Neural progenitor cell (in vitro differentiated cells): ENCODE measurements around the gene NACAD. TPM values are rescaled to one million over a fixed set of nuclear protein-coding genes. Genes with fewer than 3 reads are reported as not detected.

ENCODE experiments used
- DNase-seq: peaks from one replicate; pipeline ENCODE4 v3.0.0-alpha.2; 2016; ENCODE audit warnings: low spot score
- H2AFZ ChIP-seq: fragments of 200-600 bp; sonication (generic); replicated peaks from 2 replicates; pipeline ENCODE4 v1.6.1; 2016; ENCODE audit warnings: antibody characterized with exemption
- H3F3A ChIP-seq: fragments of 200-600 bp; sonication (generic); 2 replicates; pipeline ENCODE4 v1.6.1; 2016; ENCODE audit warnings: antibody characterized with exemption, low read depth
- H3K27ac ChIP-seq: fragments of 200-600 bp; sonication (generic); 2 replicates; pipeline ENCODE4 v1.5.1; 2016; ENCODE audit warnings: mild to moderate bottlenecking
- H3K27me3 ChIP-seq: fragments of 200-600 bp; sonication (generic); 2 replicates; pipeline ENCODE4 v1.6.1; 2016; ENCODE audit warnings: mild to moderate bottlenecking, moderate library complexity
- H3K36me3 ChIP-seq: fragments of 200-600 bp; sonication (generic); 2 replicates; pipeline ENCODE4 v1.5.1; 2016
- H3K4me1 ChIP-seq: fragments of 200-600 bp; sonication (generic); 2 replicates; pipeline ENCODE4 v1.6.1; 2016; ENCODE audit warnings: mixed run types
- H3K4me2 ChIP-seq: fragments of 200-600 bp; sonication (generic); 2 replicates; pipeline ENCODE4 v1.6.1; 2016
- H3K4me3 ChIP-seq: fragments of 200-600 bp; sonication (generic); 2 replicates; pipeline ENCODE4 v1.5.1; 2016
- H3K79me2 ChIP-seq: fragments of 200-600 bp; sonication (generic); 2 replicates; pipeline ENCODE4 v1.6.1; 2016; ENCODE audit warnings: low read depth
- H3K9ac ChIP-seq: fragments of 200-600 bp; sonication (generic); 2 replicates; pipeline ENCODE4 v1.6.1; 2016
- H3K9me3 ChIP-seq: fragments of 200-600 bp; sonication (generic); 2 replicates; pipeline ENCODE4 v1.5.1; 2016; ENCODE audit warnings: low read depth
- H4K20me1 ChIP-seq: fragments of 200-600 bp; sonication (generic); 2 replicates; pipeline ENCODE4 v1.6.1; 2016; ENCODE audit warnings: low read depth
- H3K27ac Mint-ChIP-seq: 3 replicates; pipeline ENCODE4 v1.8.0; 2021; ENCODE audit warnings: mixed read lengths
- H3K27me3 Mint-ChIP-seq: 2 replicates; pipeline ENCODE4 v1.8.0; 2022; ENCODE audit warnings: low read depth, mild to moderate bottlenecking, inconsistent platforms, moderate library complexity, mixed read lengths; ENCODE audit not compliant: insufficient read depth
- H3K36me3 Mint-ChIP-seq: 3 replicates; pipeline ENCODE4 v1.8.0; 2021; ENCODE audit warnings: mixed read lengths
- H3K4me1 Mint-ChIP-seq: 3 replicates; pipeline ENCODE4 v1.8.0; 2021; ENCODE audit warnings: mixed read lengths
- H3K4me3 Mint-ChIP-seq: 3 replicates; pipeline ENCODE4 v1.8.0; 2021; ENCODE audit warnings: mild to moderate bottlenecking, moderate library complexity, mixed read lengths
- H3K9me3 Mint-ChIP-seq: 3 replicates; pipeline ENCODE4 v1.8.0; 2020; ENCODE audit warnings: mixed read lengths
- EZH2 ChIP-seq: fragments of 200-600 bp; sonication (generic); IDR thresholded peaks from 2 replicates; pipeline ENCODE4 v1.6.1; 2017; ENCODE audit warnings: antibody characterized with exemption, mild to moderate bottlenecking, moderate library complexity
- EZH2phosphoT487 ChIP-seq: fragments of 200-600 bp; sonication (generic); IDR thresholded peaks from 2 replicates; pipeline ENCODE4 v1.6.1; 2017; ENCODE audit warnings: antibody characterized with exemption
- small RNA-seq: library from RNA; depleted of rRNA; stranded (forward); fragments of <200 nt; gene quantifications from one replicate; pipeline ENCODE3, GENCODE V24; 2015
- total RNA-seq: library from RNA; depleted of rRNA; stranded (reverse); fragments of >200 nt; gene quantifications from 2 replicates; pipeline ENCODE4 v1.2.3, GENCODE V29; 2015; ENCODE audit warnings: low replicate concordance
- TF ChIP-seq, protein P1 (sequence below): fragments of 200-600 bp; sonication (generic); IDR thresholded peaks from 2 replicates; pipeline ENCODE4 v1.5.1; 2017; ENCODE audit warnings: antibody characterized with exemption, mild to moderate bottlenecking

NACAD gene
- total RNA-seq, 1 donor from 2014 or later, result 0.39 TPM

DNA sequence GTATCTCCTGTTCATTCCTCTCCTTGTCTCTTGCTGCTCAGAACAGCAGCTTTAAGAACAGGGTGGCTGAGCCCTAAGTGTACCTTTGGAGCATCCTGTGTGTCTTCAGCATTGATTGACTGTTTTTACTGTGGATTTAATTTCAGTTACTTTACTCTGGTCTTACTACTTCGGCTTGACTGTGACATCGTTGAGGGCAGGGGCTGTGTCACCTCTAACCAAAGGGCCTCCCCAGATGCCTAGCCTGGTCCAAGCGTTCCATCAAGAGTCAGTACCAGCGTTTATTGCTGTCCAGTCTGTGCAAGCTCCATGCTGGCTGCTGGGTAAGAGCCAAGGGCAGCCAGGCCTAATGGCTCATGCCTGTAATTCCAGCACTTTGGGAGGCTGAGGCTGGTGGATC, 56.3 kb downstream of the NACAD start:
- Mint-ChIP-seq H3K27me3 (no peaks in the 10 kb centered on the region), H3K4me3 (no peak overlapping the region), H3K4me1 (peaks cover 14% of the 10 kb centered on the region), H3K27ac (no peak overlapping the region), H3K9me3 (no peaks in the 10 kb centered on the region), H3K36me3 (peaks cover 3% of the 10 kb centered on the region)
- Histone ChIP-seq H3K36me3 (no peaks in the 10 kb centered on the region), H3K79me2 (peaks cover 92% of the 10 kb centered on the region), H2AFZ (no peak overlapping the region), H3K4me2 (no peak overlapping the region), H3K4me1 (peaks cover 45% of the 10 kb centered on the region), H4K20me1 (peaks cover 18% of the 10 kb centered on the region), H3K9me3 (no peaks in the 10 kb centered on the region), H3F3A (peaks cover 16% of the 10 kb centered on the region), H3K27ac (no peak overlapping the region), H3K27me3 (no peaks in the 10 kb centered on the region), H3K9ac (no peak overlapping the region), H3K4me3 (no peak overlapping the region)
- no peak for DNase-seq
- TF ChIP-seq EZH2, result no peak
- TF ChIP-seq EZH2phosphoT487, result no peak
- TF ChIP-seq, protein P1, sequence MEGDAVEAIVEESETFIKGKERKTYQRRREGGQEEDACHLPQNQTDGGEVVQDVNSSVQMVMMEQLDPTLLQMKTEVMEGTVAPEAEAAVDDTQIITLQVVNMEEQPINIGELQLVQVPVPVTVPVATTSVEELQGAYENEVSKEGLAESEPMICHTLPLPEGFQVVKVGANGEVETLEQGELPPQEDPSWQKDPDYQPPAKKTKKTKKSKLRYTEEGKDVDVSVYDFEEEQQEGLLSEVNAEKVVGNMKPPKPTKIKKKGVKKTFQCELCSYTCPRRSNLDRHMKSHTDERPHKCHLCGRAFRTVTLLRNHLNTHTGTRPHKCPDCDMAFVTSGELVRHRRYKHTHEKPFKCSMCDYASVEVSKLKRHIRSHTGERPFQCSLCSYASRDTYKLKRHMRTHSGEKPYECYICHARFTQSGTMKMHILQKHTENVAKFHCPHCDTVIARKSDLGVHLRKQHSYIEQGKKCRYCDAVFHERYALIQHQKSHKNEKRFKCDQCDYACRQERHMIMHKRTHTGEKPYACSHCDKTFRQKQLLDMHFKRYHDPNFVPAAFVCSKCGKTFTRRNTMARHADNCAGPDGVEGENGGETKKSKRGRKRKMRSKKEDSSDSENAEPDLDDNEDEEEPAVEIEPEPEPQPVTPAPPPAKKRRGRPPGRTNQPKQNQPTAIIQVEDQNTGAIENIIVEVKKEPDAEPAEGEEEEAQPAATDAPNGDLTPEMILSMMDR, result no peak

GRCh38 chr7:45031829-45032228, 56.9 kb downstream of the NACAD start:
- Histone ChIP-seq H3K4me1 (peaks cover 40% of the 10 kb centered on the region), H3K9me3 (no peaks in the 10 kb centered on the region), H4K20me1 (peaks cover 12% of the 10 kb centered on the region), H3K27ac (peak overlapping the region; percentile 29), H3K9ac (no peak overlapping the region), H3K79me2 (peaks cover 92% of the 10 kb centered on the region), H3F3A (peaks cover 11% of the 10 kb centered on the region), H3K4me2 (peak overlapping the region; percentile 52), H3K36me3 (no peaks in the 10 kb centered on the region), H3K27me3 (no peaks in the 10 kb centered on the region), H3K4me3 (no peak overlapping the region), H2AFZ (no peak overlapping the region)
- TF ChIP-seq EZH2 (no peak), EZH2phosphoT487 (no peak)
- TF ChIP-seq, protein P1, result no peak
- H3K9me3 Mint-ChIP-seq, result no peaks in the 10 kb centered on the region
- peaks cover 11% of the 10 kb centered on the region for H3K4me1 Mint-ChIP-seq
- no peaks in the 10 kb centered on the region for H3K27me3 Mint-ChIP-seq
- H3K27ac Mint-ChIP-seq, result no peak overlapping the region
- H3K36me3 Mint-ChIP-seq, result peaks cover 3% of the 10 kb centered on the region
- no peak overlapping the region for H3K4me3 Mint-ChIP-seq
- peak; percentile 26 for DNase-seq

Small RNA genes lying within 50 kb of the gene (small RNA-seq; reads per million reads assigned to genes)
- 1.5 reads per million, percentile 85 among the genes with 10 or more reads in this experiment for gene SNORA5A
- gene SNORA5B, result not detected
- gene SNORA5C, result 17.8 reads per million, percentile 97 among the genes with 10 or more reads in this experiment

Other genes with a start within 250 kb of the NACAD start
- 439 and 462 TPM in 2 replicates for gene H2AZ2, start 240.9 kb downstream of the NACAD start, total RNA-seq
- 18.5 and 26.5 TPM in 2 replicates for gene PURB, start 203.4 kb downstream of the NACAD start, total RNA-seq
- 0.03 TPM in 1 of 2 replicates, not detected in the other for gene MYO1G, start 110.0 kb downstream of the NACAD start, total RNA-seq
- 21.8 and 37.5 TPM in 2 replicates for gene CCM2, start 88.8 kb downstream of the NACAD start, total RNA-seq
- 32.2 and 63.7 TPM in 2 replicates for gene TBRG4, start 22.7 kb upstream of the NACAD start, total RNA-seq
- gene RAMP3, start 68.8 kb upstream of the NACAD start, total RNA-seq, result not detected in 2 replicates